ENCODE data around the gene HTRA3.

Gene HTRA3

DNA sequence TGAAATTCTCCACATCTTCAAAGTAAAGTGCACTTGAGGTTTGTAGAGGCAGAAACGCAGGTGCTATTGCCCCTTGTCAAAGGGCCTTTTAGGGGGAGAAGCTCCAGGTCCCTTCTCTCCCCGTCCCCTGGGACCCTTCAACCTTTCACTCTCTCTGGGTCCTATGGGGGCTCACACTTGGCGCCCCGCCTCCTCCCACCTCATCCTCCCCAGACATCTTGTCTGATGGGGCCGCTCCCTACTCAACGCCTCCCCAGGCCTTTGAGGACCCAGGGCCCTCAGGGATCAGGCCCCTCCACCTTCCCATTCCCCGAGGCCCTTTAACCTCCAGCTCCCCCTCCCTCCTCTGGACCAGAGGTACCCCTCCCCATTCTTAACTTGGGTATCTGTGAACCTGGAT is 1.3 kb upstream of the HTRA3 start:
- Histone ChIP-seq H3K79me2 (ENCODE audit: insufficient read depth, low read length) (no peaks in the 10 kb centered on the region), H3K27ac (ENCODE audit: low read depth, low read length) (no peak overlapping the region), H3F3A (ENCODE audit: insufficient read depth) (no peaks in the 10 kb centered on the region), H3K9me2 (replicated peaks; ENCODE audit: insufficient read depth, low read length) (no peaks in the 10 kb centered on the region), H3K9ac (ENCODE audit: low read length) (no peak overlapping the region), H3K27me3 (ENCODE audit: low read length) (no peaks in the 10 kb centered on the region), H3K9me3 (ENCODE audit: insufficient read depth, low read length) (no peaks in the 10 kb centered on the region), H3K4me3 (ENCODE audit: insufficient read depth, low read length, poor library complexity, severe bottlenecking) (no peak overlapping the region), H4K20me1 (ENCODE audit: low read depth, low read length) (no peaks in the 10 kb centered on the region), H3K36me3 (ENCODE audit: low read length) (no peaks in the 10 kb centered on the region), H3K4me2 (ENCODE audit: low read depth, low read length, poor library complexity, severe bottlenecking) (no peak overlapping the region), H2AFZ (ENCODE audit: low read depth, low read length, severe bottlenecking) (no peak overlapping the region)
- TF ChIP-seq, protein P1, sequence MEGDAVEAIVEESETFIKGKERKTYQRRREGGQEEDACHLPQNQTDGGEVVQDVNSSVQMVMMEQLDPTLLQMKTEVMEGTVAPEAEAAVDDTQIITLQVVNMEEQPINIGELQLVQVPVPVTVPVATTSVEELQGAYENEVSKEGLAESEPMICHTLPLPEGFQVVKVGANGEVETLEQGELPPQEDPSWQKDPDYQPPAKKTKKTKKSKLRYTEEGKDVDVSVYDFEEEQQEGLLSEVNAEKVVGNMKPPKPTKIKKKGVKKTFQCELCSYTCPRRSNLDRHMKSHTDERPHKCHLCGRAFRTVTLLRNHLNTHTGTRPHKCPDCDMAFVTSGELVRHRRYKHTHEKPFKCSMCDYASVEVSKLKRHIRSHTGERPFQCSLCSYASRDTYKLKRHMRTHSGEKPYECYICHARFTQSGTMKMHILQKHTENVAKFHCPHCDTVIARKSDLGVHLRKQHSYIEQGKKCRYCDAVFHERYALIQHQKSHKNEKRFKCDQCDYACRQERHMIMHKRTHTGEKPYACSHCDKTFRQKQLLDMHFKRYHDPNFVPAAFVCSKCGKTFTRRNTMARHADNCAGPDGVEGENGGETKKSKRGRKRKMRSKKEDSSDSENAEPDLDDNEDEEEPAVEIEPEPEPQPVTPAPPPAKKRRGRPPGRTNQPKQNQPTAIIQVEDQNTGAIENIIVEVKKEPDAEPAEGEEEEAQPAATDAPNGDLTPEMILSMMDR (IDR thresholded peaks at IDR 0.05; ENCODE audit: insufficient read depth, low read length, poor library complexity, severe bottlenecking): no peak
- no peak for TF ChIP-seq EZH2phosphoT487 (conservative IDR thresholded peaks at IDR 0.05; ENCODE audit: low read length)

DNA sequence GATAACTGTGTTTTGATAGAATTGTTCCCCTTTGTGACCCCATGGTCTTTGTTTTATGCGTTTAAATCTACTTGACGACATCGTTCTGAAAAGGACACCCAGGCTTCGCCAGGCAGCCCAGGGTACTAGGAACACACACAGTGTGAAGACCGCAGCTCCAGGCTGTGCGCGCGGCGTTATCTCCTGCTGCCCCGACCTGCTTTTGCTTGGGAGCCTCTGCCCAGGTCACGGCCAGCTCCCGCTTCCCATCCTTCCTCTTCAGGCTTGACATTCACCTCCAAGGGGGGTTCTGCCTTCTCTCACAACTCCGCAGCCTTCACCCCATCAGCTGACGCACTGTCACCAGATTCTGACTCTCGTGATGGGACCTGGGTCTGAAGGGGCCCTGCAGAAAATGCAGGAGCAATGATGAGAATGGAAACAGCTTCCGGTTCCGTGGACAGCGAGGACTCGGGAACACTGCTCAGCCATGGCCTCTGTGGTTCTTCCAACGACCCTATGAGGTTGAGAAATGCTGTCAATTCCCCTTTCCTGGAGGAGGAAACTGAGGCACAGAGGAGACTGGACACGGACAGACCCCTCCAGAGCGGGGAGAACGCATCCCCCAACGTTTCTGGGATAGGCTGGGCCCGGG is 536 bp upstream of the HTRA3 start:
- Histone ChIP-seq H3K27ac (ENCODE audit: low read depth, low read length) (no peak overlapping the region), H3K4me3 (ENCODE audit: insufficient read depth, low read length, poor library complexity, severe bottlenecking) (no peak overlapping the region), H3K79me2 (ENCODE audit: insufficient read depth, low read length) (no peaks in the 10 kb centered on the region), H3K9me3 (ENCODE audit: insufficient read depth, low read length) (no peaks in the 10 kb centered on the region), H3K36me3 (ENCODE audit: low read length) (no peaks in the 10 kb centered on the region), H2AFZ (ENCODE audit: low read depth, low read length, severe bottlenecking) (no peak overlapping the region), H3F3A (ENCODE audit: insufficient read depth) (no peaks in the 10 kb centered on the region), H4K20me1 (ENCODE audit: low read depth, low read length) (no peaks in the 10 kb centered on the region), H3K9me2 (replicated peaks; ENCODE audit: insufficient read depth, low read length) (no peaks in the 10 kb centered on the region), H3K27me3 (ENCODE audit: low read length) (no peaks in the 10 kb centered on the region), H3K9ac (ENCODE audit: low read length) (no peak overlapping the region), H3K4me2 (ENCODE audit: low read depth, low read length, poor library complexity, severe bottlenecking) (no peak overlapping the region)
- TF ChIP-seq, protein P1 (IDR thresholded peaks at IDR 0.05; ENCODE audit: insufficient read depth, low read length, poor library complexity, severe bottlenecking): no peak
- TF ChIP-seq EZH2phosphoT487 (conservative IDR thresholded peaks at IDR 0.05; ENCODE audit: low read length): no peak

DNA sequence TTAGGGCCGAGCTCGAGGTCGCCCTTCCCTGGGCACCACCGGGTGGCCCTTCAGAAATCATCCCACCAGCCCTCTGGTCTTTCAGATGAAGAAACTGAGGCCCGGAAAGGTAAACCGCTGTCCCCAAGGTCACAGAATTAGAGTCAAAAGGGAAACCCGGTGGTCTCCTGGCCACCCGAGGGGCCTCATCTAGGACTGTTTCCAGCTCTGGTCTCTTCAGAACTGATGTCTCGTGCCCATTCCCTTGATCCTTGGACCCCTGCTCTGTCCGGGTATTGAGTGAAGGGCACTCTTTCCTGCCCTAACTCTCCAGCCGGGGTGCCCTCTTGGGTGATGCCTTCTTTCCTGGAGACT is 841 bp downstream of the HTRA3 start:
- H3K79me2 ChIP-seq (ENCODE audit: insufficient read depth, low read length): no peaks in the 10 kb centered on the region
- no peaks in the 10 kb centered on the region for H3K36me3 ChIP-seq (ENCODE audit: low read length)
- no peak overlapping the region for H3K4me3 ChIP-seq (ENCODE audit: insufficient read depth, low read length, poor library complexity, severe bottlenecking)
- H3K27ac ChIP-seq (ENCODE audit: low read depth, low read length): no peak overlapping the region
- no peak for TF ChIP-seq EZH2phosphoT487 (conservative IDR thresholded peaks at IDR 0.05; ENCODE audit: low read length)
- TF ChIP-seq, protein P1 (IDR thresholded peaks at IDR 0.05; ENCODE audit: insufficient read depth, low read length, poor library complexity, severe bottlenecking): no peak
- H2AFZ ChIP-seq (ENCODE audit: low read depth, low read length, severe bottlenecking): no peak overlapping the region
- H3K9ac ChIP-seq (ENCODE audit: low read length): no peak overlapping the region
- H3K9me2 ChIP-seq (replicated peaks; ENCODE audit: insufficient read depth, low read length): no peaks in the 10 kb centered on the region
- no peaks in the 10 kb centered on the region for H3K9me3 ChIP-seq (ENCODE audit: insufficient read depth, low read length)
- no peaks in the 10 kb centered on the region for H4K20me1 ChIP-seq (ENCODE audit: low read depth, low read length)
- H3K27me3 ChIP-seq (ENCODE audit: low read length): no peaks in the 10 kb centered on the region
- no peak overlapping the region for H3K4me2 ChIP-seq (ENCODE audit: low read depth, low read length, poor library complexity, severe bottlenecking)
- H3F3A ChIP-seq (ENCODE audit: insufficient read depth): no peaks in the 10 kb centered on the region

All from SU-DHL-6 (cell line).